ENCODE data around the gene PTPN13.

GRCh38 chr4:86720508-86721068, 126.5 kb downstream of the PTPN13 start:
- TF ChIP-seq POLR2A (IDR thresholded peaks at IDR 0.05) (no peak), CTCF (IDR thresholded peaks at IDR 0.05) (no peak)
